ENCODE data around the gene IDH3B. TPM values are rescaled to one million over a fixed set of nuclear protein-coding genes. Genes with fewer than 3 reads are reported as not detected.
A peak's percentile ranks its signal among the peaks of the same experiment; 100 is the strongest.

Gene IDH3B
- total and polyA plus RNA-seq, 2 of the 13 experiments (the other 11 are each of a cell fraction or from before 2014, with no cell fraction given) = 215 to 254 TPM

DNA sequence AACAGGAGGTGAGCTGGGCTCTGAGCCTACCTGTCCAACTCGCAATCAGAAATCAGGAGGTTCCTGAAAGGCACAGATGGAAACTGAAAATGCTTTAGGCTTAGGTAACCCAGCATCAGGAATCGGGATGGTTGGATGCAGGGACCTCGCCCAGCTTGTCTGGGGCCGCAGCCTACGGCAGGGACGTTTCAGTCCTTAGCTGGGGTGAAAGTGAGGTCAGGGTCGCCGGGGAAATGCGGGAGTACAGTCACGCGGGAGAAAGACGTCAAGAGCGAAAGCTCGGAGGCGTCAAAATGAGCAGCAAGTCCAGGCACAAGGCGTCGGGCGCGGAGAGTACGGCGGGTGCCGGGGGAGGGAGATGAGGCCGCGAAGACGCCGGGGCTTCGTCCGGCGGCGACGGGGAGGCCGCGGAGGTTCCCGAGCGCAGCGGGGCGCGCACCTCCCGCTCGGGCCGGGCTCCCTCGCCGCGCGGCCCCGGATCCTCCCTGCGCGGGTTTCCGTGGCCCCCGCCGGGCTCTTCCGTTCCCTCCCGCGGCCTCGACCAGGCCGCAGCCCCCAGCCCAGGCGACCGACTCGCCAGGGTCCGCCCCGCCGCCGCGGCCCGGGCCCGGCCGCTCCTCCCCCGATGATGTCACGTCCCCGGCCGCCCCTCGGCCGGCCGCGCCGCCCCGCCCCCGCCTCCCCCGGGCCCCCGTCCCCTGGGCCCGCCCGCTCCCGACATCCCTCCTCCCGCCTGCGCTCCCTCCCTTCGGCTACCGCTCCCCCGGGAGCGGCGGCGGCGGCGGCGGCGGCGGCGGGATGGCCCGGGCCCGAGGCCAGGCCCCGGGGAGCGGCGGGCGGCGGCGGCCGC is 28.2 kb upstream of the IDH3B start, which contains the start of gene EBF4 (continued):
- TF ChIP-seq, protein P1, sequence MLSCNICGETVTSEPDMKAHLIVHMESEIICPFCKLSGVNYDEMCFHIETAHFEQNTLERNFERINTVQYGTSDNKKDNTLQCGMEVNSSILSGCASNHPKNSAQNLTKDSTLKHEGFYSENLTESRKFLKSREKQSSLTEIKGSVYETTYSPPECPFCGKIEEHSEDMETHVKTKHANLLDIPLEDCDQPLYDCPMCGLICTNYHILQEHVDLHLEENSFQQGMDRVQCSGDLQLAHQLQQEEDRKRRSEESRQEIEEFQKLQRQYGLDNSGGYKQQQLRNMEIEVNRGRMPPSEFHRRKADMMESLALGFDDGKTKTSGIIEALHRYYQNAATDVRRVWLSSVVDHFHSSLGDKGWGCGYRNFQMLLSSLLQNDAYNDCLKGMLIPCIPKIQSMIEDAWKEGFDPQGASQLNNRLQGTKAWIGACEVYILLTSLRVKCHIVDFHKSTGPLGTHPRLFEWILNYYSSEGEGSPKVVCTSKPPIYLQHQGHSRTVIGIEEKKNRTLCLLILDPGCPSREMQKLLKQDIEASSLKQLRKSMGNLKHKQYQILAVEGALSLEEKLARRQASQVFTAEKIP (CRISPR knock-in tag; IDR thresholded peaks at IDR 0.05; ENCODE audit: borderline replicate concordance) = no peak
- no peak for TF ChIP-seq HIVEP1 (CRISPR knock-in tag; IDR thresholded peaks at IDR 0.05)
- TF ChIP-seq RXRB (CRISPR knock-in tag; IDR thresholded peaks at IDR 0.05; ENCODE audit: borderline replicate concordance) = peak; percentile 75
- no peak for TF ChIP-seq ZNF34 (CRISPR knock-in tag; IDR thresholded peaks at IDR 0.05; ENCODE audit: borderline replicate concordance)
- peak; percentile 23 for TF ChIP-seq YY1 (IDR thresholded peaks at IDR 0.05; ENCODE audit: insufficient read depth, insufficient replicate concordance, low read depth, low read length)
- TF ChIP-seq BRD4 (CRISPR knock-in tag; IDR thresholded peaks at IDR 0.05) = no peak; the same call in 1 of the 2 replicates
- TF ChIP-seq, protein P2, sequence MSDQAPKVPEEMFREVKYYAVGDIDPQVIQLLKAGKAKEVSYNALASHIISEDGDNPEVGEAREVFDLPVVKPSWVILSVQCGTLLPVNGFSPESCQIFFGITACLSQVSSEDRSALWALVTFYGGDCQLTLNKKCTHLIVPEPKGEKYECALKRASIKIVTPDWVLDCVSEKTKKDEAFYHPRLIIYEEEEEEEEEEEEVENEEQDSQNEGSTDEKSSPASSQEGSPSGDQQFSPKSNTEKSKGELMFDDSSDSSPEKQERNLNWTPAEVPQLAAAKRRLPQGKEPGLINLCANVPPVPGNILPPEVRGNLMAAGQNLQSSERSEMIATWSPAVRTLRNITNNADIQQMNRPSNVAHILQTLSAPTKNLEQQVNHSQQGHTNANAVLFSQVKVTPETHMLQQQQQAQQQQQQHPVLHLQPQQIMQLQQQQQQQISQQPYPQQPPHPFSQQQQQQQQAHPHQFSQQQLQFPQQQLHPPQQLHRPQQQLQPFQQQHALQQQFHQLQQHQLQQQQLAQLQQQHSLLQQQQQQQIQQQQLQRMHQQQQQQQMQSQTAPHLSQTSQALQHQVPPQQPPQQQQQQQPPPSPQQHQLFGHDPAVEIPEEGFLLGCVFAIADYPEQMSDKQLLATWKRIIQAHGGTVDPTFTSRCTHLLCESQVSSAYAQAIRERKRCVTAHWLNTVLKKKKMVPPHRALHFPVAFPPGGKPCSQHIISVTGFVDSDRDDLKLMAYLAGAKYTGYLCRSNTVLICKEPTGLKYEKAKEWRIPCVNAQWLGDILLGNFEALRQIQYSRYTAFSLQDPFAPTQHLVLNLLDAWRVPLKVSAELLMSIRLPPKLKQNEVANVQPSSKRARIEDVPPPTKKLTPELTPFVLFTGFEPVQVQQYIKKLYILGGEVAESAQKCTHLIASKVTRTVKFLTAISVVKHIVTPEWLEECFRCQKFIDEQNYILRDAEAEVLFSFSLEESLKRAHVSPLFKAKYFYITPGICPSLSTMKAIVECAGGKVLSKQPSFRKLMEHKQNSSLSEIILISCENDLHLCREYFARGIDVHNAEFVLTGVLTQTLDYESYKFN (CRISPR knock-in tag; conservative IDR thresholded peaks at IDR 0.05) = no peak
- no peak for TF ChIP-seq ZBTB7B (CRISPR knock-in tag; IDR thresholded peaks at IDR 0.05)
- no peak for TF ChIP-seq ZNF577 (CRISPR knock-in tag; IDR thresholded peaks at IDR 0.05; ENCODE audit: borderline replicate concordance, low read depth)
- TF ChIP-seq, protein P3, sequence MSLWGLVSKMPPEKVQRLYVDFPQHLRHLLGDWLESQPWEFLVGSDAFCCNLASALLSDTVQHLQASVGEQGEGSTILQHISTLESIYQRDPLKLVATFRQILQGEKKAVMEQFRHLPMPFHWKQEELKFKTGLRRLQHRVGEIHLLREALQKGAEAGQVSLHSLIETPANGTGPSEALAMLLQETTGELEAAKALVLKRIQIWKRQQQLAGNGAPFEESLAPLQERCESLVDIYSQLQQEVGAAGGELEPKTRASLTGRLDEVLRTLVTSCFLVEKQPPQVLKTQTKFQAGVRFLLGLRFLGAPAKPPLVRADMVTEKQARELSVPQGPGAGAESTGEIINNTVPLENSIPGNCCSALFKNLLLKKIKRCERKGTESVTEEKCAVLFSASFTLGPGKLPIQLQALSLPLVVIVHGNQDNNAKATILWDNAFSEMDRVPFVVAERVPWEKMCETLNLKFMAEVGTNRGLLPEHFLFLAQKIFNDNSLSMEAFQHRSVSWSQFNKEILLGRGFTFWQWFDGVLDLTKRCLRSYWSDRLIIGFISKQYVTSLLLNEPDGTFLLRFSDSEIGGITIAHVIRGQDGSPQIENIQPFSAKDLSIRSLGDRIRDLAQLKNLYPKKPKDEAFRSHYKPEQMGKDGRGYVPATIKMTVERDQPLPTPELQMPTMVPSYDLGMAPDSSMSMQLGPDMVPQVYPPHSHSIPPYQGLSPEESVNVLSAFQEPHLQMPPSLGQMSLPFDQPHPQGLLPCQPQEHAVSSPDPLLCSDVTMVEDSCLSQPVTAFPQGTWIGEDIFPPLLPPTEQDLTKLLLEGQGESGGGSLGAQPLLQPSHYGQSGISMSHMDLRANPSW (CRISPR knock-in tag; IDR thresholded peaks at IDR 0.05; ENCODE audit: borderline replicate concordance) = no peak
- TF ChIP-seq ZNF468 (CRISPR knock-in tag; IDR thresholded peaks at IDR 0.05) = peak; percentile 92
- no peak for TF ChIP-seq MZF1 (CRISPR knock-in tag; IDR thresholded peaks at IDR 0.05; ENCODE audit: borderline replicate concordance)
- TF ChIP-seq ZC3H4 (CRISPR knock-in tag; IDR thresholded peaks at IDR 0.05; ENCODE audit: borderline replicate concordance) = no peak
- no peak for TF ChIP-seq CHD4 (IDR thresholded peaks at IDR 0.05; ENCODE audit: borderline replicate concordance, low read length)
- TF ChIP-seq, protein P4, sequence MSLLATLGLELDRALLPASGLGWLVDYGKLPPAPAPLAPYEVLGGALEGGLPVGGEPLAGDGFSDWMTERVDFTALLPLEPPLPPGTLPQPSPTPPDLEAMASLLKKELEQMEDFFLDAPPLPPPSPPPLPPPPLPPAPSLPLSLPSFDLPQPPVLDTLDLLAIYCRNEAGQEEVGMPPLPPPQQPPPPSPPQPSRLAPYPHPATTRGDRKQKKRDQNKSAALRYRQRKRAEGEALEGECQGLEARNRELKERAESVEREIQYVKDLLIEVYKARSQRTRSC (CRISPR knock-in tag; IDR thresholded peaks at IDR 0.05; ENCODE audit: low read depth) = 0 out of 2 replicates have a peak, but pooled peaks have one; percentile 50
- no peak; the same call in 1 of the 2 replicates for TF ChIP-seq GABPA (IDR thresholded peaks at IDR 0.05; ENCODE audit: low read depth, low read length)
- TF ChIP-seq GABPA (CRISPR knock-in tag; IDR thresholded peaks at IDR 0.05; ENCODE audit: low read depth) = no peak
- TF ChIP-seq SRSF4 (IDR thresholded peaks at IDR 0.05; ENCODE audit: low read depth, low read length, poor library complexity, severe bottlenecking) = no peak
- TF ChIP-seq ZNF446 (CRISPR knock-in tag; IDR thresholded peaks at IDR 0.05) = peak; percentile 77; the same call in 1 of the 2 replicates

Measured in HepG2 (cell line).